WTC11 (cell line): ENCODE measurements around the gene GLT8D1.

Experiments used
- ARID4B ChIP-seq: sonication (generic); formaldehyde crosslinking; IDR thresholded peaks from 2 replicates; pipeline ENCODE4 v1.8.0; 2023; ENCODE audit warnings: missing genetic modification reagents, mild to moderate bottlenecking, borderline replicate concordance
- USF1 ChIP-seq: sonication (generic); formaldehyde crosslinking; IDR thresholded peaks from 2 replicates; pipeline ENCODE4 v1.8.0; 2022; ENCODE audit warnings: mild to moderate bottlenecking, missing genetic modification reagents

- no peak for TF ChIP-seq USF1 (CRISPR knock-in tag)
- no peak for TF ChIP-seq ARID4B
These were observed 2.0 kb upstream of the GLT8D1 start for GRCh38 chr3:52707585-52707984.
